Endothelial cell of umbilical vein (primary cell): ENCODE data around the gene KRTAP19-8. TPM values are rescaled to one million over a fixed set of nuclear protein-coding genes. Genes with fewer than 3 reads are reported as not detected.

ENCODE experiments used
- BruUV-seq: library from RNA; stranded (reverse); fragments of 400-500 nt; replicated peaks from 2 replicates; lab custom pipeline; 2021; lab: Mats Ljungman, UMichigan
- CTCF ChIA-PET: fragments of 300-600, 350-600 bp; sonication (Branson Sonifier 250); formaldehyde crosslinking; loops from one replicate; lab custom pipeline; 2021; ENCODE audit warnings: antibody characterized with exemption, inconsistent platforms; lab: Charles Lee
- POLR2A ChIA-PET: fragments of 300-600, 350-600 bp; sonication (Branson Sonifier 250); formaldehyde crosslinking; loops from one replicate; lab custom pipeline; 2021; ENCODE audit warnings: antibody characterized with exemption, inconsistent platforms; lab: Charles Lee
- DNase-seq: peaks from one replicate; pipeline ENCODE4 v3.0.0-alpha.2; 2011; ENCODE audit warnings: low read depth, low spot score
- FAIRE-seq: peaks from 2 replicates; lab custom pipeline; 2011; peaks lifted over from hg19 to GRCh38; lab: Jason Lieb, UNC
- H2AFZ ChIP-seq: 2 replicates; pipeline ENCODE4 v1.6.0; 2012; ENCODE audit warnings: low read depth, low read length, control low read depth, inconsistent platforms
- H3K27ac ChIP-seq: 2 replicates; pipeline ENCODE4 v1.5.1; 2011; ENCODE audit warnings: low read depth, mild to moderate bottlenecking, control low read depth, low read length, moderate library complexity; ENCODE audit not compliant: insufficient read depth
- H3K27me3 ChIP-seq, 2 experiments: 2 replicates each; pipeline versions ENCODE4 v1.6.0 to v1.6.1; 2011; ENCODE audit warnings: low read length in 2 of 2, mixed read lengths in 1 of 2; ENCODE audit not compliant: control insufficient read depth in 2 of 2, insufficient read depth in 2 of 2
- H3K36me3 ChIP-seq, 2 experiments: 2 replicates in 1 of 2; 3 replicates in 1 of 2; pipeline ENCODE4 v1.5.1; 2011; ENCODE audit warnings: low read length in 2 of 2, mild to moderate bottlenecking in 1 of 2, moderate library complexity in 1 of 2; ENCODE audit not compliant: control insufficient read depth in 2 of 2, insufficient read depth in 2 of 2; ENCODE audit errors: extremely low read depth in 1 of 2
- H3K4me1 ChIP-seq: 3 replicates; pipeline ENCODE4 v1.5.1; 2011; ENCODE audit warnings: mild to moderate bottlenecking, low read length; ENCODE audit not compliant: control insufficient read depth, insufficient read depth; ENCODE audit errors: extremely low read depth
- H3K4me2 ChIP-seq: 2 replicates; pipeline ENCODE4 v1.6.1; 2011; ENCODE audit warnings: low read length, control low read depth, mixed read lengths; ENCODE audit not compliant: insufficient read depth
- H3K4me3 ChIP-seq, 3 experiments: fragments of 200-600 bp in 1 of 3; sonication (generic), shearing (Covaris generic) in 1 of 3; replicated peaks in 1 of 3; 2 replicates each; pipeline ENCODE4 v1.5.1; 2011 to 2016; ENCODE audit warnings: control low read depth in 3 of 3, low read length in 3 of 3, mild to moderate bottlenecking in 2 of 3, inconsistent platforms in 1 of 3, low read depth in 1 of 3, moderate library complexity in 1 of 3; ENCODE audit not compliant: insufficient read depth in 1 of 3
- H3K79me2 ChIP-seq: 2 replicates; pipeline ENCODE4 v1.6.0; 2012; ENCODE audit warnings: low read length, inconsistent platforms; ENCODE audit not compliant: control insufficient read depth, insufficient read depth
- H3K9ac ChIP-seq: replicated peaks from 2 replicates; pipeline ENCODE3; 2011; ENCODE audit warnings: low read length, control low read depth; ENCODE audit not compliant: insufficient read depth; ENCODE audit errors: extremely low read depth
- H3K9me1 ChIP-seq: replicated peaks from 3 replicates; pipeline ENCODE4 v1.6.0; 2011; ENCODE audit warnings: mild to moderate bottlenecking, low read length; ENCODE audit not compliant: control insufficient read depth, insufficient read depth; ENCODE audit errors: extremely low read depth
- H3K9me3 ChIP-seq: replicated peaks from 2 replicates; pipeline ENCODE4 v1.5.1; 2012; ENCODE audit warnings: low read length, inconsistent platforms; ENCODE audit not compliant: control insufficient read depth, insufficient read depth
- H4K20me1 ChIP-seq: replicated peaks from 2 replicates; pipeline ENCODE3; 2011; ENCODE audit warnings: mild to moderate bottlenecking, low read length; ENCODE audit not compliant: control insufficient read depth, insufficient read depth; ENCODE audit errors: extremely low read depth
- EZH2 ChIP-seq: IDR thresholded peaks from 2 replicates; pipeline ENCODE4 v1.6.1; 2012; ENCODE audit warnings: borderline replicate concordance, low read depth, mild to moderate bottlenecking, moderate library complexity, low read length, inconsistent platforms; ENCODE audit not compliant: severe bottlenecking
- FOS ChIP-seq: IDR thresholded peaks from 2 replicates; pipeline ENCODE4 v1.6.1; 2011; ENCODE audit warnings: mild to moderate bottlenecking, low read length, moderate library complexity, borderline replicate concordance; ENCODE audit not compliant: insufficient read depth
- GATA2 ChIP-seq: IDR thresholded peaks from 2 replicates; pipeline ENCODE4 v1.7.0; 2011; ENCODE audit warnings: low read depth, mild to moderate bottlenecking, moderate library complexity, mixed read lengths, low read length; ENCODE audit not compliant: insufficient read length, insufficient read depth
- JUN ChIP-seq: IDR thresholded peaks from 2 replicates; pipeline ENCODE4 v1.6.1; 2011; ENCODE audit warnings: borderline replicate concordance, low read depth; ENCODE audit not compliant: insufficient read length, insufficient read depth
- MYC ChIP-seq: IDR thresholded peaks from one replicate; pipeline ENCODE4 v1.6.1; 2011; ENCODE audit warnings: mild to moderate bottlenecking, low read depth, low read length
- POLR2A ChIP-seq: IDR thresholded peaks from 2 replicates; pipeline ENCODE4 v1.6.1; 2012; ENCODE audit warnings: low read depth, mild to moderate bottlenecking, control low read depth, low read length
- POLR2AphosphoS5 ChIP-seq: IDR thresholded peaks from 2 replicates; pipeline ENCODE4 v1.6.1; 2012; ENCODE audit warnings: low read depth, mild to moderate bottlenecking, control low read depth, low read length, moderate library complexity; ENCODE audit not compliant: insufficient read depth
- dilution Hi-C: fragments of 300-500 bp; cut with MboI; formaldehyde crosslinking; loops from one replicate; pipeline ENCODE4 v1.15.0; 2019; ENCODE audit warnings: low sequenced_read_pairs; ENCODE audit not compliant: extremely low pct_ligation_motif_present
- intact Hi-C: fragments of 100-400 bp; cut with micrococcal nuclease; formaldehyde crosslinking; loops from one replicate; pipeline ENCODE4 v1.10.0; 2022
- polyA plus RNA-seq, 4 experiments: library from polyadenylated mRNA; depleted of rRNA in 3 of 4; stranded (reverse) in 3 of 4; unstranded in 1 of 4; fragments of >200 nt; gene quantifications; 2 replicates each; pipeline versions ENCODE4 v1.2.1 to v1.2.3, GENCODE V29; 2011 to 2012; ENCODE audit warnings: missing spikeins in 1 of 4
- total RNA-seq: library from RNA; stranded (reverse); gene quantifications from 2 replicates; pipeline ENCODE4 v1.2.3, GENCODE V29; 2021
- TF ChIP-seq, protein P1 (sequence below): IDR thresholded peaks from 2 replicates; pipeline ENCODE4 v1.6.1; 2011; ENCODE audit not compliant: insufficient read depth, insufficient read length
- TF ChIP-seq, protein P2 (sequence below), 2 donors: IDR thresholded peaks; 1 replicate in 1 of 2; 2 replicates in 1 of 2; pipeline ENCODE4 v1.5.1; 2011; ENCODE audit warnings: low read length in 2 of 2, mild to moderate bottlenecking in 2 of 2, moderate library complexity in 2 of 2, control low read depth in 1 of 2, inconsistent platforms in 1 of 2, low read depth in 1 of 2; ENCODE audit not compliant: insufficient read depth in 1 of 2; ENCODE audit errors: extremely low read depth in 1 of 2

KRTAP19-8 gene
- total and polyA plus RNA-seq, 2 donors (not counting 3 experiments of a cell fraction or from before 2014, with no cell fraction given): not detected

DNA sequence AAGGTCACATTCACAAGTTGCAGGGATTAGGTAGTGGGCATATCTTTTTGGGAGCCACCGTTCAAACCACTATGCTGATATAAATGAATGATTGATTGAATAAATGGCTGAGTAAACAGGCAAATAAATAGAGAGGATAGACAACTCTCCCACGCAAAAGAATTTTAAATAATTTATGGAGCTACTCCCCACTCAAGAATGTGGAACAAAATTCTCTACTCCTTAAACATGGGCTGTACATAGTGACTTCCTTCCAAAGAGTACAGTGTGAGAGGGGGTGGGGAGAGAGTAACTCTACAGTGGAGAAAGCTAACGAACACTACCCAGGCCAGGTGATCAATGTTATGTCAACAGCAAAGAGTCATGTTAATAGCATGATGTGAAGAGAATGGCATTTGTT is 40.7 kb downstream of the KRTAP19-8 start:
- no peak for DNase-seq
- POLR2A ChIA-PET: no interaction called here
- H4K20me1 ChIP-seq: no peaks in the 10 kb centered on the region
- no peaks in the 10 kb centered on the region for H3K79me2 ChIP-seq
- H3K27me3 ChIP-seq: no peaks in the 10 kb centered on the region
- H3K4me3 ChIP-seq: no peak overlapping the region
- dilution Hi-C loops: no loop called here
- no peak for TF ChIP-seq MYC
- TF ChIP-seq FOS: no peak
- TF ChIP-seq, protein P1, sequence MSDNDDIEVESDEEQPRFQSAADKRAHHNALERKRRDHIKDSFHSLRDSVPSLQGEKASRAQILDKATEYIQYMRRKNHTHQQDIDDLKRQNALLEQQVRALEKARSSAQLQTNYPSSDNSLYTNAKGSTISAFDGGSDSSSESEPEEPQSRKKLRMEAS: no peak
- no peak for TF ChIP-seq EZH2
- TF ChIP-seq, protein P2, sequence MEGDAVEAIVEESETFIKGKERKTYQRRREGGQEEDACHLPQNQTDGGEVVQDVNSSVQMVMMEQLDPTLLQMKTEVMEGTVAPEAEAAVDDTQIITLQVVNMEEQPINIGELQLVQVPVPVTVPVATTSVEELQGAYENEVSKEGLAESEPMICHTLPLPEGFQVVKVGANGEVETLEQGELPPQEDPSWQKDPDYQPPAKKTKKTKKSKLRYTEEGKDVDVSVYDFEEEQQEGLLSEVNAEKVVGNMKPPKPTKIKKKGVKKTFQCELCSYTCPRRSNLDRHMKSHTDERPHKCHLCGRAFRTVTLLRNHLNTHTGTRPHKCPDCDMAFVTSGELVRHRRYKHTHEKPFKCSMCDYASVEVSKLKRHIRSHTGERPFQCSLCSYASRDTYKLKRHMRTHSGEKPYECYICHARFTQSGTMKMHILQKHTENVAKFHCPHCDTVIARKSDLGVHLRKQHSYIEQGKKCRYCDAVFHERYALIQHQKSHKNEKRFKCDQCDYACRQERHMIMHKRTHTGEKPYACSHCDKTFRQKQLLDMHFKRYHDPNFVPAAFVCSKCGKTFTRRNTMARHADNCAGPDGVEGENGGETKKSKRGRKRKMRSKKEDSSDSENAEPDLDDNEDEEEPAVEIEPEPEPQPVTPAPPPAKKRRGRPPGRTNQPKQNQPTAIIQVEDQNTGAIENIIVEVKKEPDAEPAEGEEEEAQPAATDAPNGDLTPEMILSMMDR (IDR thresholded peaks at IDR 0.05; ENCODE audit: extremely low read depth in 1 of 2, insufficient read depth in 1 of 2, low read depth in 1 of 2, low read length in 2 of 2): no peak
- TF ChIP-seq POLR2A: no peak
- no peak for TF ChIP-seq JUN
- TF ChIP-seq POLR2AphosphoS5: no peak
- TF ChIP-seq GATA2: no peak
- FAIRE-seq: no peak
- no peak overlapping the region for H3K9ac ChIP-seq
- no peak overlapping the region for H2AFZ ChIP-seq
- H3K9me1 ChIP-seq: no peaks in the 10 kb centered on the region
- BruUV-seq: no TSS peak
- CTCF ChIA-PET: no interaction called here
- no peaks in the 10 kb centered on the region for H3K36me3 ChIP-seq
- intact Hi-C loops: no loop called here
- H3K4me2 ChIP-seq: no peak overlapping the region
- H3K4me1 ChIP-seq: no peaks in the 10 kb centered on the region
- no peak overlapping the region for H3K27ac ChIP-seq
- peaks cover 8% of the 10 kb centered on the region for H3K9me3 ChIP-seq
